B cell (primary cell): Measurements from ENCODE around the gene HOXA1. TPM values are rescaled to one million over a fixed set of nuclear protein-coding genes. Genes with fewer than 3 reads are reported as not detected.

ENCODE experiments used
- ATAC-seq: fragments of 200-7000 bp; cut with Tn5 transposase; one replicate; pipeline ENCODE4 v1.10.0; 2021; ENCODE audit warnings: low read depth, mild to moderate bottlenecking, moderate number of reproducible peaks, moderate library complexity
- CTCF ChIA-PET: fragments of 350-600 bp; sonication (Branson Sonifier 250); formaldehyde crosslinking; loops from one replicate; lab custom pipeline; 2021; ENCODE audit warnings: antibody characterized with exemption, inconsistent platforms; lab: Charles Lee
- POLR2A ChIA-PET: fragments of 350-600 bp; sonication (Branson Sonifier 250); formaldehyde crosslinking; loops from one replicate; lab custom pipeline; 2021; ENCODE audit warnings: antibody characterized with exemption; lab: Charles Lee
- DNase-seq: peaks from one replicate; pipeline ENCODE4 v3.0.0; 2013
- H2AFZ ChIP-seq: 2 replicates; pipeline ENCODE4 v1.6.1; 2012; ENCODE audit warnings: mild to moderate bottlenecking, low read depth, low read length; ENCODE audit not compliant: insufficient read depth, poor library complexity, severe bottlenecking
- H3K27ac ChIP-seq, 2 donors: 1 replicate in 1 of 2; 2 replicates in 1 of 2; pipeline ENCODE4 v1.5.1; 2012 to 2013; ENCODE audit warnings: low read length in 2 of 2, mild to moderate bottlenecking in 2 of 2, moderate library complexity in 1 of 2
- H3K27me3 ChIP-seq, 4 experiments: fragments of 200-600 bp in 1 of 4; sonication (generic) in 1 of 4; replicated peaks in 1 of 4; 1 replicate in 2 of 4; 2 replicates in 2 of 4; pipeline versions ENCODE4 v1.6.1 to v1.7.0; 2013 to 2016; ENCODE audit warnings: low read length in 3 of 4, mild to moderate bottlenecking in 2 of 4, mixed read lengths in 1 of 4, moderate library complexity in 1 of 4; ENCODE audit not compliant: insufficient read depth in 4 of 4, control insufficient read depth in 3 of 4; ENCODE audit errors: control extremely low read depth in 1 of 4
- H3K36me3 ChIP-seq, 2 experiments: replicated peaks in 1 of 2; 1 replicate in 1 of 2; 2 replicates in 1 of 2; pipeline versions ENCODE4 v1.6.1 to v1.7.1; 2013; ENCODE audit warnings: low read length in 1 of 2; ENCODE audit not compliant: insufficient read depth in 2 of 2, control insufficient read depth in 1 of 2; ENCODE audit errors: control extremely low read depth in 1 of 2, extremely low read depth in 1 of 2
- H3K4me1 ChIP-seq, 2 donors: fragments of 200-600 bp in 1 of 2; sonication (generic) in 1 of 2; 1 replicate in 1 of 2; 2 replicates in 1 of 2; pipeline versions ENCODE4 v1.5.1 to v1.6.1; 2013 to 2017; ENCODE audit warnings: low read length in 2 of 2; ENCODE audit not compliant: control insufficient read depth in 2 of 2, insufficient read depth in 2 of 2
- H3K4me2 ChIP-seq: replicated peaks from 2 replicates; pipeline ENCODE3; 2012; ENCODE audit warnings: mild to moderate bottlenecking, low read depth, low read length; ENCODE audit not compliant: poor library complexity, severe bottlenecking
- H3K4me3 ChIP-seq, 5 experiments: fragments of 200-600 bp in 1 of 5; sonication (generic) in 1 of 5; 1 replicate in 3 of 5; 2 replicates in 2 of 5; pipeline versions ENCODE4 v1.5.1 to v1.7.0; 2011 to 2016; ENCODE audit warnings: low read length in 4 of 5, mild to moderate bottlenecking in 4 of 5, low read depth in 2 of 5, control low read depth in 1 of 5, moderate library complexity in 1 of 5; ENCODE audit not compliant: insufficient read depth in 1 of 5; ENCODE audit errors: control extremely low read depth in 1 of 5, extremely low read depth in 1 of 5
- H3K79me2 ChIP-seq: fragments of 200-600 bp; sonication (generic); one replicate; pipeline ENCODE4 v1.6.0; 2016; ENCODE audit warnings: low read length; ENCODE audit not compliant: control insufficient read depth, insufficient read depth
- H3K9ac ChIP-seq: fragments of 200-600 bp; sonication (generic); 2 replicates; pipeline ENCODE4 v1.6.1; 2017; ENCODE audit warnings: mild to moderate bottlenecking, low read length, moderate library complexity
- H3K9me3 ChIP-seq, 3 donors: one replicate each; pipeline versions ENCODE4 v1.6.1 to v1.7.1; 2013; ENCODE audit warnings: low read length in 2 of 3; ENCODE audit not compliant: control insufficient read depth in 2 of 3, insufficient read depth in 1 of 3; ENCODE audit errors: control extremely low read depth in 1 of 3
- H4K20me1 ChIP-seq: 2 replicates; pipeline ENCODE4 v1.6.0; 2012; ENCODE audit warnings: mild to moderate bottlenecking, low read length; ENCODE audit not compliant: insufficient read depth, control insufficient read depth, poor library complexity, severe bottlenecking
- H3K27ac Mint-ChIP-seq: one replicate; pipeline ENCODE4 v1.8.0; 2021; ENCODE audit warnings: mixed read lengths
- H3K27me3 Mint-ChIP-seq: one replicate; pipeline ENCODE4 v1.8.0; 2021; ENCODE audit warnings: mixed read lengths
- H3K4me1 Mint-ChIP-seq: one replicate; pipeline ENCODE4 v1.8.0; 2021; ENCODE audit warnings: mixed read lengths
- H3K4me3 Mint-ChIP-seq: one replicate; pipeline ENCODE4 v1.8.0; 2021; ENCODE audit warnings: mixed read lengths
- H3K9me3 Mint-ChIP-seq: one replicate; pipeline ENCODE4 v1.8.0; 2022; ENCODE audit warnings: mixed read lengths; ENCODE audit not compliant: insufficient read depth
- EZH2 ChIP-seq: IDR thresholded peaks from 2 replicates; pipeline ENCODE4 v1.6.1; 2012; ENCODE audit warnings: borderline replicate concordance, low read depth, mild to moderate bottlenecking, moderate library complexity, low read length; ENCODE audit not compliant: insufficient read depth, poor library complexity, severe bottlenecking
- WGBS: methylation state at CpG from one replicate; pipeline ENCODE4 v1.1.5; 2013; ENCODE audit warnings: missing lambda C conversion rate; ENCODE audit not compliant: insufficient coverage; 5-methylcytosine and 5-hydroxymethylcytosine counted together
- intact Hi-C: fragments of 100-400 bp; cut with micrococcal nuclease; formaldehyde crosslinking; loops from one replicate; pipeline ENCODE4 v1.10.0; 2022
- polyA plus RNA-seq: library from polyadenylated mRNA; depleted of rRNA; stranded (reverse); fragments of >200 nt; gene quantifications from 2 replicates; pipeline ENCODE4 v1.2.3, GENCODE V29; 2012
- total RNA-seq, 2 donors: library from RNA; stranded (reverse); fragments of 120-200 nt in 1 of 2; gene quantifications; 1 replicate in 1 of 2; 2 replicates in 1 of 2; pipeline versions ENCODE4 v1.2.3 to v1.2.4, GENCODE V29; 2013 to 2022
- TF ChIP-seq, protein P1 (sequence below): fragments of 200-600 bp; IDR thresholded peaks from one replicate; pipeline ENCODE4 v1.8.0; 2022; ENCODE audit warnings: antibody characterized with exemption, mild to moderate bottlenecking

The HOXA1 gene
- total and polyA plus RNA-seq, 2 donors (not counting 1 experiment from before 2014, with no cell fraction given): 0.13 to 0.37 TPM

DNA sequence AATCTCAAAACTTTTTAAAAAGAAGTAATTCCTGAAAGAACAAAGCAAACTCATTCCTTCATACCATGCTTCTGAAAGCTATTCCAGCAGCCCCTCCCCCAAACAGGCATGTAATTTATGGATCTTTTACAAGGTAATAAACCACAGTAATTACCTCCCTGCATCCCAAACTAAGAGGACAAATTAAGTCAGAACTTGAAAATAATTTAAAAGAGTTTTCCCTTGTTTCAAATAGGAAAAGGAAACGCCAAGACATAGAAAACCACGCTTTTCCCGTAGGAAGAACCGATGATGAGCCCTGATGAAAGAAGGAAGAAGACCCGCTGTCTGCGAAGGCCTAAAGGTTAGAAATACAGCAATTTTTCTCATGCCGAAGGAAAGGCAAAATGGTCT is 25.9 kb upstream of the HOXA1 start:
- Mint-ChIP-seq H3K4me3 (no peak overlapping the region), H3K27me3 (peaks cover 28% of the 10 kb centered on the region), H3K9me3 (no peaks in the 10 kb centered on the region), H3K27ac (no peak overlapping the region), H3K4me1 (no peaks in the 10 kb centered on the region)
- Histone ChIP-seq H3K9me3 (peaks cover 0 to 3% (median 0%) of the 10 kb centered on the region in 3 donors), H3K79me2 (no peaks in the 10 kb centered on the region), H4K20me1 (no peaks in the 10 kb centered on the region), H3K9ac (no peak overlapping the region), H3K4me2 (no peak overlapping the region), H3K36me3 (no peaks in the 10 kb centered on the region), H3K27me3 (peaks cover 0 to 4% (median 0%) of the 10 kb centered on the region in 4 experiments), H3K27ac (no peak overlapping the region), H2AFZ (no peak overlapping the region), H3K4me1 (no peaks in the 10 kb centered on the region), H3K4me3 (no peak overlapping the region)
- WGBS: 91% methylated on average over 7 of the region's 7 CpGs
- TF ChIP-seq EZH2: no peak
- TF ChIP-seq, protein P1, sequence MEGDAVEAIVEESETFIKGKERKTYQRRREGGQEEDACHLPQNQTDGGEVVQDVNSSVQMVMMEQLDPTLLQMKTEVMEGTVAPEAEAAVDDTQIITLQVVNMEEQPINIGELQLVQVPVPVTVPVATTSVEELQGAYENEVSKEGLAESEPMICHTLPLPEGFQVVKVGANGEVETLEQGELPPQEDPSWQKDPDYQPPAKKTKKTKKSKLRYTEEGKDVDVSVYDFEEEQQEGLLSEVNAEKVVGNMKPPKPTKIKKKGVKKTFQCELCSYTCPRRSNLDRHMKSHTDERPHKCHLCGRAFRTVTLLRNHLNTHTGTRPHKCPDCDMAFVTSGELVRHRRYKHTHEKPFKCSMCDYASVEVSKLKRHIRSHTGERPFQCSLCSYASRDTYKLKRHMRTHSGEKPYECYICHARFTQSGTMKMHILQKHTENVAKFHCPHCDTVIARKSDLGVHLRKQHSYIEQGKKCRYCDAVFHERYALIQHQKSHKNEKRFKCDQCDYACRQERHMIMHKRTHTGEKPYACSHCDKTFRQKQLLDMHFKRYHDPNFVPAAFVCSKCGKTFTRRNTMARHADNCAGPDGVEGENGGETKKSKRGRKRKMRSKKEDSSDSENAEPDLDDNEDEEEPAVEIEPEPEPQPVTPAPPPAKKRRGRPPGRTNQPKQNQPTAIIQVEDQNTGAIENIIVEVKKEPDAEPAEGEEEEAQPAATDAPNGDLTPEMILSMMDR: no peak
- DNase-seq (no peak), ATAC-seq (no peak)
- intact Hi-C loops: no loop called here
- ChIA-PET CTCF (no interaction called here), POLR2A (no interaction called here)

GRCh38 chr7:27119412-27119911 is 23.7 kb upstream of the HOXA1 start:
- H3K4me1 ChIP-seq: no peaks in the 10 kb centered on the region
- H3K27me3 ChIP-seq: peaks cover 0 to 4% (median 0%) of the 10 kb centered on the region in 4 experiments
- H3K9me3 ChIP-seq: peaks cover 0 to 3% (median 0%) of the 10 kb centered on the region in 3 donors
- no peak overlapping the region for H2AFZ ChIP-seq
- POLR2A ChIA-PET: no interaction called here
- H3K27ac Mint-ChIP-seq: no peak overlapping the region
- no peak overlapping the region for H3K4me2 ChIP-seq
- H3K27me3 Mint-ChIP-seq: peaks cover 11% of the 10 kb centered on the region
- DNase-seq: no peak
- no peaks in the 10 kb centered on the region for H3K79me2 ChIP-seq
- H3K9ac ChIP-seq: no peak overlapping the region
- no CpG with 5 or more reads among the region's 1 CpG for WGBS
- H3K4me3 ChIP-seq: no peak overlapping the region
- H3K4me1 Mint-ChIP-seq: no peaks in the 10 kb centered on the region
- TF ChIP-seq, protein P1: no peak
- no peak for TF ChIP-seq EZH2
- ATAC-seq: no peak
- H3K36me3 ChIP-seq: no peaks in the 10 kb centered on the region
- intact Hi-C loops: no loop called here
- H3K9me3 Mint-ChIP-seq: no peaks in the 10 kb centered on the region
- H3K27ac ChIP-seq: no peak overlapping the region
- no peak overlapping the region for H3K4me3 Mint-ChIP-seq
- CTCF ChIA-PET: no interaction called here
- H4K20me1 ChIP-seq: no peaks in the 10 kb centered on the region
